HEK293T (cell line): ENCODE measurements around the gene PLCB1.
"Not testable (repeated sequence)": the region's sequence is repeated elsewhere in the genome, so short reads cannot be mapped to it uniquely, and the experiment has no call there.

ENCODE experiments used
- CTCF ChIA-PET: fragments of 350-600 bp; formaldehyde crosslinking; extraction: SDS; loops from one replicate; lab custom pipeline; 2021; ENCODE audit warnings: antibody characterized with exemption, inconsistent platforms; lab: Yijun Ruan, JAX
- POLR2A ChIA-PET: fragments of 350-600 bp; formaldehyde crosslinking; extraction: SDS; loops from one replicate; lab custom pipeline; 2020; ENCODE audit warnings: antibody characterized with exemption, inconsistent platforms; lab: Yijun Ruan, JAX
- DNase-seq: peaks from one replicate; pipeline ENCODE4 v3.0.0; 2012; ENCODE audit warnings: mixed read lengths; ENCODE audit errors: extremely low spot score
- ARNT ChIP-seq: fragments of 450-650 bp; IDR thresholded peaks from 2 replicates; pipeline ENCODE4 v1.6.1; 2017; ENCODE audit warnings: mild to moderate bottlenecking
- BHLHE40 ChIP-seq: fragments of 450-650 bp; IDR thresholded peaks from 2 replicates; pipeline ENCODE4 v1.6.1; 2016; ENCODE audit warnings: mild to moderate bottlenecking, moderate library complexity, borderline replicate concordance
- CTBP1 ChIP-seq: fragments of 450-650 bp; IDR thresholded peaks from 2 replicates; pipeline ENCODE4 v1.6.1; 2016; ENCODE audit warnings: borderline replicate concordance
- ELF4 ChIP-seq: fragments of 450-650 bp; IDR thresholded peaks from 2 replicates; pipeline ENCODE4 v1.6.1; 2017; ENCODE audit warnings: antibody characterized with exemption
- FOXA1 ChIP-seq: fragments of 450-650 bp; IDR thresholded peaks from 2 replicates; pipeline ENCODE4 v1.6.1; 2016; ENCODE audit warnings: mild to moderate bottlenecking
- FOXK2 ChIP-seq: fragments of 450-650 bp; IDR thresholded peaks from 2 replicates; pipeline ENCODE4 v1.6.1; 2016; ENCODE audit warnings: mild to moderate bottlenecking
- FOXM1 ChIP-seq: fragments of 450-650 bp; IDR thresholded peaks from 2 replicates; pipeline ENCODE4 v1.6.1; 2017; ENCODE audit warnings: mild to moderate bottlenecking, borderline replicate concordance
- HDGF ChIP-seq: fragments of 450-650 bp; IDR thresholded peaks from 2 replicates; pipeline ENCODE4 v1.6.1; 2017; ENCODE audit warnings: antibody characterized with exemption, borderline replicate concordance
- L3MBTL2 ChIP-seq: fragments of 450-650 bp; conservative IDR thresholded peaks from 2 replicates; pipeline ENCODE4 v1.6.1; 2016; ENCODE audit warnings: mild to moderate bottlenecking
- LEF1 ChIP-seq: fragments of 450-650 bp; IDR thresholded peaks from 2 replicates; pipeline ENCODE4 v1.6.1; 2017; ENCODE audit warnings: mild to moderate bottlenecking, borderline replicate concordance
- NFRKB ChIP-seq: fragments of 450-650 bp; IDR thresholded peaks from 2 replicates; pipeline ENCODE4 v1.6.1; 2016; ENCODE audit warnings: mild to moderate bottlenecking, moderate library complexity
- PKNOX1 ChIP-seq: fragments of 450-650 bp; IDR thresholded peaks from 2 replicates; pipeline ENCODE4 v1.6.1; 2016
- SP1 ChIP-seq: fragments of 450-650 bp; IDR thresholded peaks from 2 replicates; pipeline ENCODE4 v1.6.1; 2017
- SUZ12 ChIP-seq: fragments of 450-650 bp; IDR thresholded peaks from 2 replicates; pipeline ENCODE4 v1.6.1; 2016; ENCODE audit warnings: mild to moderate bottlenecking
- TARDBP ChIP-seq: fragments of 450-650 bp; IDR thresholded peaks from 2 replicates; pipeline ENCODE4 v1.6.1; 2016
- ZNF384 ChIP-seq: fragments of 450-650 bp; IDR thresholded peaks from 2 replicates; pipeline ENCODE4 v1.6.1; 2016

PLCB1 gene

GRCh38 chr20:8456765-8457164 lies 324.7 kb downstream of the PLCB1 start:
- no peak for DNase-seq
- TF ChIP-seq NFRKB (no peak), HDGF (no peak), ELF4 (no peak), TARDBP (no peak), LEF1 (no peak), PKNOX1 (no peak), FOXA1 (no peak), CTBP1 (no peak), SUZ12 (no peak), FOXM1 (no peak), BHLHE40 (no peak), FOXK2 (no peak), L3MBTL2 (no peak), ARNT (no peak), ZNF384 (no peak), SP1 (no peak)
- CTCF ChIA-PET = no interaction called here
- POLR2A ChIA-PET = no interaction called here

DNA sequence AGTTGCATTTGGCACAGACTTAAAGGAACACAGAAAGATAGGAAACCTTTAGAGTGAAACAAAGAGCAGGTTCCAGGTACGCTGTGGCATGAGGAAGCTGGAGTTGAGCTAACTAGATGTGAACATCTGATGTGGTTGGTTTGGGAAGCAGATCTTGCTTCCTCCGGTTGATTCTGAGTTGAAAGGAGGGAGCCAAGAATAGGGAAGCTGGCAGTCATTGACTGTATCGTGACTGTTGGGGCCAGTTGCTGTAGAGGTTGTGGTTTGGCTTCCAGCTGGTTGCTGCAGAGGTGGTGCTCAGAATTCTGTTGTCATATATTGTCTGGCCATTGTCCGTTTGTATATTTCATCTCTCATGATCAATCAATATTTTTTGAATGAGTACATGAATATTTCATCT lies 325.9 kb downstream of the PLCB1 start:
- ChIA-PET POLR2A (no interaction called here), CTCF (interaction anchor here (0.9 kb wide), 1 partner anchor 23 kb away, joined by 3 read pairs; no protein-coding TSS in a partner anchor)
- no peak for DNase-seq
- TF ChIP-seq L3MBTL2 (no peak), ELF4 (no peak), FOXK2 (no peak), FOXA1 (no peak), TARDBP (no peak), LEF1 (no peak), HDGF (no peak), SP1 (no peak), ZNF384 (no peak), PKNOX1 (no peak)

DNA sequence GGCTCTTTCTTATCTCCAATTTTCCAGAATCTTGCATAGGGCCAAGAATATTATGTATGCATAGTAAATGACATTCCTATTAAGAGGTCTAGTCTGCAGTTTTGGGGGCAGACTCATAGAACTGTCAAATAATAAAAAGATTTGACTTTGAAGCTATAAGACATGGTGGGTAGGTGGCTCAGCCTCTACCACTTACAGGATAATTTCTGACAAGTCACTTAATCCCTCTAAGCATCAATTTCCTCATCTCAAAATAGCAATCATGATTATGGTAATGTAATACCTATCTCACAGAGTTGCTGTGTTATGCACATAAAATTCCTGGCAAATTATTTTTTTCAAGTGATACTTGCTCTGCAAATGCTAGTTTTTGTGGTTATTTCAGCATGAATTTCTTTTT lies 329.1 kb downstream of the PLCB1 start:
- no peak for DNase-seq
- TF ChIP-seq TARDBP = no peak
- no peak for TF ChIP-seq FOXA1
- no peak for TF ChIP-seq CTBP1
- TF ChIP-seq FOXK2 = no peak
- ChIA-PET POLR2A (no interaction called here), CTCF (no interaction called here)

- TF ChIP-seq SUZ12 (no peak), HDGF (no peak), LEF1 (no peak), PKNOX1 (no peak), ELF4 (no peak), L3MBTL2 (no peak), FOXK2 (no peak), ZNF384 (no peak), ARNT (no peak), CTBP1 (no peak), TARDBP (no peak), FOXM1 (no peak), BHLHE40 (no peak), FOXA1 (no peak), NFRKB (no peak)
- CTCF ChIA-PET = no interaction called here
- DNase-seq = no peak
- POLR2A ChIA-PET = no interaction called here
Observed at GRCh38 chr20:8464368-8464767, 332.3 kb downstream of the PLCB1 start.

DNA sequence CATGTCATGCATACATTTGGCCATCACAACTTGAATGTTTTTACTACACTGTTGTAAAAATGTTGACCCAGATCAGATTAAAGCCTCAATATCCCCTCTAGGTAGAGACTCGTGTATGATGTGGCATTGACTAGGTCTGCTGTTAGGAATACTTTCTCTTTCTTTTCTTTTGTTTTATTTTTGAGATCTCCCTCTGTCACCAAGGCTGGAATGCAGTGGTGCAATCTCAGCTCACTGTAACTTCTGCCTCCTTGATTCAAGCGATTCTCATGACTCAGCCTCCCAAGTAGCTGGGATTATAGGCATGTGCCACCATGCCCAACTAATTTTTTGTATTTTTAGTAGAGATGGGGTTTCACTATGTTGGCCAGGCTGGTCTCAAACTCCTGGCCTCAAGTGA lies 334.7 kb downstream of the PLCB1 start:
- DNase-seq, POLR2A ChIA-PET: not testable (repeated sequence)
- CTCF ChIA-PET = interaction anchor here (0.7 kb wide), 1 partner anchor 61 kb away, joined by 3 read pairs; no protein-coding TSS in a partner anchor

GRCh38 chr20:8470156-8470555 lies 338.1 kb downstream of the PLCB1 start:
- no peak for TF ChIP-seq TARDBP
- no peak for TF ChIP-seq PKNOX1
- no peak for TF ChIP-seq ELF4
- no peak for TF ChIP-seq FOXA1
- TF ChIP-seq NFRKB = no peak
- TF ChIP-seq CTBP1 = no peak
- no peak for TF ChIP-seq BHLHE40
- TF ChIP-seq ARNT = no peak
- TF ChIP-seq LEF1 = no peak
- TF ChIP-seq HDGF = no peak
- TF ChIP-seq SUZ12 = no peak
- TF ChIP-seq ZNF384 = no peak
- no peak for TF ChIP-seq FOXM1
- POLR2A ChIA-PET = no interaction called here
- no peak for DNase-seq
- CTCF ChIA-PET = no interaction called here
